HepG2 (cell line): ENCODE measurements around the gene CHRNB1. TPM values are rescaled to one million over a fixed set of nuclear protein-coding genes. Genes with fewer than 3 reads are reported as not detected.

Source experiments
- CCAR2 ChIP-seq: fragments of 200-400 bp; formaldehyde crosslinking; optimal IDR thresholded peaks from 2 replicates; pipeline ENCODE3; 2018; ENCODE audit warnings: low read depth, mild to moderate bottlenecking, low read length, moderate library complexity
- FLYWCH1 ChIP-seq: sonication (generic); formaldehyde crosslinking; IDR thresholded peaks from 2 replicates; pipeline ENCODE4 v1.8.1; 2023; ENCODE audit warnings: mild to moderate bottlenecking, missing genetic modification reagents
- FOXK2 ChIP-seq: fragments of 450-650 bp; IDR thresholded peaks from 2 replicates; pipeline ENCODE4 v1.6.1; 2016
- HES4 ChIP-seq: sonication (generic); formaldehyde crosslinking; IDR thresholded peaks from 2 replicates; pipeline ENCODE4 v1.9.0; 2021; ENCODE audit warnings: mild to moderate bottlenecking, missing genetic modification reagents, borderline replicate concordance
- HMG20B ChIP-seq: conservative IDR thresholded peaks from 2 replicates; pipeline ENCODE4 v1.6.1; 2016; ENCODE audit warnings: missing genetic modification reagents, missing compliant biosample characterization
- KMT2B ChIP-seq: IDR thresholded peaks from 2 replicates; pipeline ENCODE4 v1.6.1; 2016; ENCODE audit warnings: missing genetic modification reagents, missing compliant biosample characterization
- MZF1 ChIP-seq: sonication (generic); formaldehyde crosslinking; IDR thresholded peaks from 2 replicates; pipeline ENCODE4 v1.8.1; 2023; ENCODE audit warnings: mild to moderate bottlenecking, missing genetic modification reagents, borderline replicate concordance
- PHF20 ChIP-seq: sonication (generic); formaldehyde crosslinking; IDR thresholded peaks from 2 replicates; pipeline ENCODE4 v1.5.0; 2020; ENCODE audit warnings: mild to moderate bottlenecking, missing genetic modification reagents
- RFX1 ChIP-seq: fragments of 450-650 bp; IDR thresholded peaks from 2 replicates; pipeline ENCODE4 v1.6.1; 2017
- STAG1 ChIP-seq: sonication (generic); formaldehyde crosslinking; IDR thresholded peaks from 2 replicates; pipeline ENCODE4 v1.4.0; 2020; ENCODE audit warnings: missing genetic modification reagents
- TOE1 ChIP-seq: sonication (generic); formaldehyde crosslinking; IDR thresholded peaks from 2 replicates; pipeline ENCODE4 v1.4.0; 2020; ENCODE audit warnings: mild to moderate bottlenecking, missing genetic modification reagents
- ZBTB8A ChIP-seq: sonication (generic); formaldehyde crosslinking; IDR thresholded peaks from 2 replicates; pipeline ENCODE4 v1.4.0; 2020; ENCODE audit warnings: mild to moderate bottlenecking, low read depth, missing genetic modification reagents, borderline replicate concordance
- ZFP82 ChIP-seq: sonication (generic); formaldehyde crosslinking; IDR thresholded peaks from 2 replicates; pipeline ENCODE4 v1.5.1; 2020; ENCODE audit warnings: mild to moderate bottlenecking, missing genetic modification reagents, borderline replicate concordance
- ZNF383 ChIP-seq: sonication (generic); formaldehyde crosslinking; IDR thresholded peaks from 2 replicates; pipeline ENCODE4 v1.4.0; 2020; ENCODE audit warnings: missing genetic modification reagents, mild to moderate bottlenecking, borderline replicate concordance
- ZNF431 ChIP-seq: sonication (generic); formaldehyde crosslinking; IDR thresholded peaks from 2 replicates; pipeline ENCODE4 v1.9.0; 2022; ENCODE audit warnings: missing genetic modification reagents, low read depth, mild to moderate bottlenecking, borderline replicate concordance
- ZNF619 ChIP-seq: sonication (generic); formaldehyde crosslinking; IDR thresholded peaks from 2 replicates; pipeline ENCODE4 v1.4.0; 2020; ENCODE audit warnings: mild to moderate bottlenecking, missing genetic modification reagents
- ZNF768 ChIP-seq: sonication (generic); formaldehyde crosslinking; IDR thresholded peaks from 2 replicates; pipeline ENCODE4 v1.4.0; 2020; ENCODE audit warnings: missing genetic modification reagents
- ZNF850 ChIP-seq: sonication (generic); formaldehyde crosslinking; conservative IDR thresholded peaks from 2 replicates; pipeline ENCODE4 v1.9.0; 2021; ENCODE audit warnings: mild to moderate bottlenecking, missing genetic modification reagents
- polyA plus RNA-seq, 8 experiments: library from polyadenylated mRNA; depleted of rRNA in 3 of 8; stranded (reverse) in 7 of 8; unstranded in 1 of 8; fragments of >200 nt; fragmentation: Illumina TruSeq in 4 of 8; extraction: Trizol in 4 of 8; gene quantifications; 2 replicates each; pipeline versions ENCODE4 v1.2.1 to v1.2.3, GENCODE V29; 2011 to 2016; ENCODE audit warnings: low read depth in 4 of 8, missing spikeins in 1 of 8, mixed read lengths in 1 of 8; ENCODE audit not compliant: insufficient read depth in 1 of 8
- total RNA-seq, 5 experiments: library from RNA; depleted of rRNA; stranded (reverse); fragments of >200 nt; fragmentation: Illumina TruSeq; extraction: Trizol; gene quantifications; 2 replicates each; pipeline ENCODE4 v1.2.3, GENCODE V29; 2016; ENCODE audit warnings: low read depth in 1 of 5
- TF ChIP-seq, protein P1 (sequence below): sonication (generic); formaldehyde crosslinking; IDR thresholded peaks from 2 replicates; pipeline ENCODE4 v1.4.0; 2020; ENCODE audit warnings: missing genetic modification reagents
- TF ChIP-seq, protein P2 (sequence below): IDR thresholded peaks from 2 replicates; pipeline ENCODE4 v1.4.0; 2020; ENCODE audit warnings: mild to moderate bottlenecking, missing genetic modification reagents
- TF ChIP-seq, protein P3 (sequence below): sonication (generic); formaldehyde crosslinking; IDR thresholded peaks from 2 replicates; pipeline ENCODE4 v1.5.1; 2020; ENCODE audit warnings: missing genetic modification reagents, mild to moderate bottlenecking, borderline replicate concordance
- TF ChIP-seq, protein P4 (sequence below): sonication (generic); formaldehyde crosslinking; IDR thresholded peaks from 2 replicates; pipeline ENCODE4 v1.5.0; 2020; ENCODE audit warnings: missing genetic modification reagents

Gene CHRNB1
- total and polyA plus RNA-seq, 2 of the 13 experiments (the other 11 are each of a cell fraction or from before 2014, with no cell fraction given) = 5.4 to 33.7 TPM

DNA sequence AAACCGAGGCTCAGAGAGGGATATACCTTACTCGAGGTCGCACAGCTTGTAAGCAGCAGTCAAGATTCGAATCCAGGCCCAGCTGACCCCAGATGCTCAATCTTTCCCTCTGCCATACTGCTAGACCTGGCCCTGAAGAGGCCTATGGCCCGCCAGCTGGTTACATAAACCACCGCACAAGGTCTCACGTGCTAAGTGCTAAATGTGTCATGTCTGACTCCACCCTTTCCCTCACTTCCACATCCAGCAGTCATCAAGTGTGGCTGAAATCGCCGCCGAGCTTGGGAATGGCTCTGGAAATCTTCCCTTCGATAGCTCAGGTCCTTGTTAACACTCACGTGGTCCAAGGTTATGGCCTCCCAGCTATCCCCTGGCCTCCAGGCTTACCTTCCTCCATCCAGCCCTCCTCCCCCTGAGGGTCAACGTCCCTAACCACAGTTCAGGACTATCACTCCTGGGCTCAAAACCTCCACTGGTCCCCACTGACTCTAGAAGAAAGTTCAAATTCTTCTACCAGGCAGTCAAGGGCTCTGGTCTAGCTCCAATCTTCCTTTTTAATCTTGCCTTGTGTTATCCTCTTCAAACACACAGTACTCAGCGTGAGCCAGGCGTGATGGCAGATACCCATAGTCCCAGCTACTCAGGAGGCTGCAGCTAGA lies 31.0 kb downstream of the CHRNB1 start (continued):
- TF ChIP-seq PHF20 (CRISPR knock-in tag) (no peak), ZNF431 (CRISPR knock-in tag) (no peak), ZNF383 (CRISPR knock-in tag) (no peak), ZNF768 (CRISPR knock-in tag) (peak; percentile 88), TOE1 (CRISPR knock-in tag) (no peak), RFX1 (no peak), ZBTB8A (CRISPR knock-in tag) (no peak), FLYWCH1 (CRISPR knock-in tag) (no peak), ZNF619 (CRISPR knock-in tag) (no peak), ZNF850 (CRISPR knock-in tag) (no peak), ZFP82 (CRISPR knock-in tag) (no peak), KMT2B (CRISPR knock-in tag) (no peak), FOXK2 (no peak), HMG20B (CRISPR knock-in tag) (no peak), MZF1 (CRISPR knock-in tag) (no peak), HES4 (CRISPR knock-in tag) (no peak), CCAR2 (no peak), STAG1 (CRISPR knock-in tag) (no peak)
- TF ChIP-seq, protein P1, sequence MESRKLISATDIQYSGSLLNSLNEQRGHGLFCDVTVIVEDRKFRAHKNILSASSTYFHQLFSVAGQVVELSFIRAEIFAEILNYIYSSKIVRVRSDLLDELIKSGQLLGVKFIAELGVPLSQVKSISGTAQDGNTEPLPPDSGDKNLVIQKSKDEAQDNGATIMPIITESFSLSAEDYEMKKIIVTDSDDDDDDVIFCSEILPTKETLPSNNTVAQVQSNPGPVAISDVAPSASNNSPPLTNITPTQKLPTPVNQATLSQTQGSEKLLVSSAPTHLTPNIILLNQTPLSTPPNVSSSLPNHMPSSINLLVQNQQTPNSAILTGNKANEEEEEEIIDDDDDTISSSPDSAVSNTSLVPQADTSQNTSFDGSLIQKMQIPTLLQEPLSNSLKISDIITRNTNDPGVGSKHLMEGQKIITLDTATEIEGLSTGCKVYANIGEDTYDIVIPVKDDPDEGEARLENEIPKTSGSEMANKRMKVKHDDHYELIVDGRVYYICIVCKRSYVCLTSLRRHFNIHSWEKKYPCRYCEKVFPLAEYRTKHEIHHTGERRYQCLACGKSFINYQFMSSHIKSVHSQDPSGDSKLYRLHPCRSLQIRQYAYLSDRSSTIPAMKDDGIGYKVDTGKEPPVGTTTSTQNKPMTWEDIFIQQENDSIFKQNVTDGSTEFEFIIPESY (CRISPR knock-in tag) = peak; percentile 66; the same call in 1 of the 2 replicates
- TF ChIP-seq, protein P2, sequence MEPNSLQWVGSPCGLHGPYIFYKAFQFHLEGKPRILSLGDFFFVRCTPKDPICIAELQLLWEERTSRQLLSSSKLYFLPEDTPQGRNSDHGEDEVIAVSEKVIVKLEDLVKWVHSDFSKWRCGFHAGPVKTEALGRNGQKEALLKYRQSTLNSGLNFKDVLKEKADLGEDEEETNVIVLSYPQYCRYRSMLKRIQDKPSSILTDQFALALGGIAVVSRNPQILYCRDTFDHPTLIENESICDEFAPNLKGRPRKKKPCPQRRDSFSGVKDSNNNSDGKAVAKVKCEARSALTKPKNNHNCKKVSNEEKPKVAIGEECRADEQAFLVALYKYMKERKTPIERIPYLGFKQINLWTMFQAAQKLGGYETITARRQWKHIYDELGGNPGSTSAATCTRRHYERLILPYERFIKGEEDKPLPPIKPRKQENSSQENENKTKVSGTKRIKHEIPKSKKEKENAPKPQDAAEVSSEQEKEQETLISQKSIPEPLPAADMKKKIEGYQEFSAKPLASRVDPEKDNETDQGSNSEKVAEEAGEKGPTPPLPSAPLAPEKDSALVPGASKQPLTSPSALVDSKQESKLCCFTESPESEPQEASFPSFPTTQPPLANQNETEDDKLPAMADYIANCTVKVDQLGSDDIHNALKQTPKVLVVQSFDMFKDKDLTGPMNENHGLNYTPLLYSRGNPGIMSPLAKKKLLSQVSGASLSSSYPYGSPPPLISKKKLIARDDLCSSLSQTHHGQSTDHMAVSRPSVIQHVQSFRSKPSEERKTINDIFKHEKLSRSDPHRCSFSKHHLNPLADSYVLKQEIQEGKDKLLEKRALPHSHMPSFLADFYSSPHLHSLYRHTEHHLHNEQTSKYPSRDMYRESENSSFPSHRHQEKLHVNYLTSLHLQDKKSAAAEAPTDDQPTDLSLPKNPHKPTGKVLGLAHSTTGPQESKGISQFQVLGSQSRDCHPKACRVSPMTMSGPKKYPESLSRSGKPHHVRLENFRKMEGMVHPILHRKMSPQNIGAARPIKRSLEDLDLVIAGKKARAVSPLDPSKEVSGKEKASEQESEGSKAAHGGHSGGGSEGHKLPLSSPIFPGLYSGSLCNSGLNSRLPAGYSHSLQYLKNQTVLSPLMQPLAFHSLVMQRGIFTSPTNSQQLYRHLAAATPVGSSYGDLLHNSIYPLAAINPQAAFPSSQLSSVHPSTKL (CRISPR knock-in tag) = peak; percentile 21; the same call in 1 of the 2 replicates
- TF ChIP-seq, protein P3, sequence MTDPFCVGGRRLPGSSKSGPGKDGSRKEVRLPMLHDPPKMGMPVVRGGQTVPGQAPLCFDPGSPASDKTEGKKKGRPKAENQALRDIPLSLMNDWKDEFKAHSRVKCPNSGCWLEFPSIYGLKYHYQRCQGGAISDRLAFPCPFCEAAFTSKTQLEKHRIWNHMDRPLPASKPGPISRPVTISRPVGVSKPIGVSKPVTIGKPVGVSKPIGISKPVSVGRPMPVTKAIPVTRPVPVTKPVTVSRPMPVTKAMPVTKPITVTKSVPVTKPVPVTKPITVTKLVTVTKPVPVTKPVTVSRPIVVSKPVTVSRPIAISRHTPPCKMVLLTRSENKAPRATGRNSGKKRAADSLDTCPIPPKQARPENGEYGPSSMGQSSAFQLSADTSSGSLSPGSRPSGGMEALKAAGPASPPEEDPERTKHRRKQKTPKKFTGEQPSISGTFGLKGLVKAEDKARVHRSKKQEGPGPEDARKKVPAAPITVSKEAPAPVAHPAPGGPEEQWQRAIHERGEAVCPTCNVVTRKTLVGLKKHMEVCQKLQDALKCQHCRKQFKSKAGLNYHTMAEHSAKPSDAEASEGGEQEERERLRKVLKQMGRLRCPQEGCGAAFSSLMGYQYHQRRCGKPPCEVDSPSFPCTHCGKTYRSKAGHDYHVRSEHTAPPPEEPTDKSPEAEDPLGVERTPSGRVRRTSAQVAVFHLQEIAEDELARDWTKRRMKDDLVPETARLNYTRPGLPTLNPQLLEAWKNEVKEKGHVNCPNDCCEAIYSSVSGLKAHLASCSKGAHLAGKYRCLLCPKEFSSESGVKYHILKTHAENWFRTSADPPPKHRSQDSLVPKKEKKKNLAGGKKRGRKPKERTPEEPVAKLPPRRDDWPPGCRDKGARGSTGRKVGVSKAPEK (CRISPR knock-in tag) = no peak
- TF ChIP-seq, protein P4, sequence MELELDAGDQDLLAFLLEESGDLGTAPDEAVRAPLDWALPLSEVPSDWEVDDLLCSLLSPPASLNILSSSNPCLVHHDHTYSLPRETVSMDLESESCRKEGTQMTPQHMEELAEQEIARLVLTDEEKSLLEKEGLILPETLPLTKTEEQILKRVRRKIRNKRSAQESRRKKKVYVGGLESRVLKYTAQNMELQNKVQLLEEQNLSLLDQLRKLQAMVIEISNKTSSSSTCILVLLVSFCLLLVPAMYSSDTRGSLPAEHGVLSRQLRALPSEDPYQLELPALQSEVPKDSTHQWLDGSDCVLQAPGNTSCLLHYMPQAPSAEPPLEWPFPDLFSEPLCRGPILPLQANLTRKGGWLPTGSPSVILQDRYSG = no peak
